Stromal cell of bone marrow (primary cell): ENCODE results near the gene NEU1.
"Not testable (repeated sequence)": the region's sequence is repeated elsewhere in the genome, so short reads cannot be mapped to it uniquely, and the experiment has no call there.

ENCODE experiments used
- DNase-seq: peaks from one replicate; pipeline ENCODE4 v3.0.0-alpha.2; 2012; ENCODE audit warnings: low read depth

NEU1 gene

GRCh38 chr6:31862344-31863235 lies at the start of gene NEU1:
TSS of gene NEU1 (minus strand) at chr6:31862821. CDS start at chr6:31862776, 45 bp downstream.
- DNase-seq, result peak; percentile 100

- no peak for DNase-seq
Measured at GRCh38 chr6:31911826-31912585, 49.4 kb upstream of the NEU1 start.

GRCh38 chr6:31909298-31909697 lies 46.7 kb upstream of the NEU1 start:
- not testable (repeated sequence) for DNase-seq

GRCh38 chr6:31908791-31909190 lies 46.2 kb upstream of the NEU1 start:
- peak; percentile 26 for DNase-seq

GRCh38 chr6:31908255-31908654 lies 45.6 kb upstream of the NEU1 start:
- not testable (repeated sequence) for DNase-seq

GRCh38 chr6:31907158-31907813 lies 44.7 kb upstream of the NEU1 start:
- DNase-seq, result peak; percentile 71

- not testable (repeated sequence) for DNase-seq
Measured at GRCh38 chr6:31906727-31907126, 44.1 kb upstream of the NEU1 start.

- no peak for DNase-seq
Measured at GRCh38 chr6:31906122-31906521, 43.5 kb upstream of the NEU1 start.

- DNase-seq, result no peak
Measured at GRCh38 chr6:31905041-31905440, 42.4 kb upstream of the NEU1 start.

- no peak for DNase-seq
Measured at GRCh38 chr6:31903957-31904356, 41.3 kb upstream of the NEU1 start.

GRCh38 chr6:31901953-31902643 lies 39.5 kb upstream of the NEU1 start, which contains the start of gene ZBTB12:
TSS of gene ZBTB12 (minus strand) at chr6:31902086. CDS start at chr6:31901305, 781 bp downstream.
- peak; percentile 94 for DNase-seq

GRCh38 chr6:31901415-31901952 lies 38.9 kb upstream of the NEU1 start:
- DNase-seq, result peak; percentile 25

GRCh38 chr6:31900917-31901414 lies 38.3 kb upstream of the NEU1 start:
- DNase-seq, result no peak

- DNase-seq, result no peak
Measured at GRCh38 chr6:31899882-31900722, 37.5 kb upstream of the NEU1 start.

GRCh38 chr6:31899215-31899614 lies 36.6 kb upstream of the NEU1 start:
- no peak for DNase-seq

- DNase-seq, result no peak
Measured at GRCh38 chr6:31898383-31899011, 35.9 kb upstream of the NEU1 start.

- peak; percentile 65 for DNase-seq
Measured at GRCh38 chr6:31897612-31898382, 35.2 kb upstream of the NEU1 start, which contains the start of gene EHMT2. TSS of gene EHMT2 (minus strand) at chr6:31897698. CDS start at chr6:31897677, 21 bp downstream.

- no peak for DNase-seq
Measured at GRCh38 chr6:31896856-31897611, 34.4 kb upstream of the NEU1 start.
